IPS DF 6.9 (cell line): ENCODE data around the gene PADI2.

Experiments
- DNase-seq: peaks from one replicate; pipeline ENCODE4 v3.0.0-alpha.2; 2013; ENCODE audit warnings: low read depth, low spot score
- H3K27ac ChIP-seq: one replicate; pipeline ENCODE4 v1.5.1; 2013; ENCODE audit warnings: low read length, control low read depth
- H3K27me3 ChIP-seq: 2 replicates; pipeline ENCODE4 v1.6.1; 2013; ENCODE audit warnings: mild to moderate bottlenecking, low read length; ENCODE audit not compliant: control insufficient read depth, insufficient read depth
- H3K36me3 ChIP-seq: 2 replicates; pipeline ENCODE4 v1.6.1; 2013; ENCODE audit warnings: low read length; ENCODE audit not compliant: control insufficient read depth, insufficient read depth
- H3K4me1 ChIP-seq: 2 replicates; pipeline ENCODE4 v1.6.1; 2013; ENCODE audit warnings: low read length; ENCODE audit not compliant: control insufficient read depth, insufficient read depth
- H3K4me3 ChIP-seq: 2 replicates; pipeline ENCODE4 v1.5.1; 2013; ENCODE audit warnings: mild to moderate bottlenecking, low read length
- H3K9me3 ChIP-seq: 2 replicates; pipeline ENCODE4 v1.6.1; 2013; ENCODE audit warnings: low read length, inconsistent platforms; ENCODE audit not compliant: control insufficient read depth, insufficient read depth
- WGBS: extraction: QIAGEN DNeasy Blood & Tissue Kit; methylation state at CpG from one replicate; pipeline ENCODE4 v1.1.7; 2013; ENCODE audit warnings: mixed read lengths, missing lambda C conversion rate; ENCODE audit not compliant: insufficient read length, insufficient coverage; 5-methylcytosine and 5-hydroxymethylcytosine counted together

PADI2 gene

DNA sequence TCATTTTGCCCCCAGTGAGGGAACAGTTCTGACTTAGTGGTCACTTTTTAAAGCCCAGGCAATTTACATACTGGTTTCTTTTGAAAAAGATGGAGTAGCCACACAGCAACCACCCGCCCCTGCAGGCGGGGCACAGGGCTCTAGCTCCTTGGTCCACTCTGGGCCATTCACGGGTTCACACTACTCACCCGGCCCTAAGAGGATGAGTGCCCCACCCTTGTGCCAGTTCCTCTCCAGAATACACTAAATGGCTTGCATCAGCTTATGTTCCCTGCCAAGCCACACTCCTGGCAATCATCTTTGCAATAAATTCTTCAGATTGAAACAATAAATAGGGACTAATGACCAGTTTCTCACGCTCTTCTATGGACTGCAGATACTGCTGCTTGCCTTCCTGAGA lies 91.8 kb downstream of the PADI2 start:
- H3K27me3 ChIP-seq, result no peaks in the 10 kb centered on the region
- H3K4me3 ChIP-seq, result no peak overlapping the region
- H3K27ac ChIP-seq, result no peak overlapping the region
- DNase-seq, result no peak
- H3K9me3 ChIP-seq, result no peaks in the 10 kb centered on the region
- no CpG with 5 or more reads among the region's 5 CpGs for WGBS
- peaks cover 26% of the 10 kb centered on the region; the same call in 1 of the 2 replicates for H3K36me3 ChIP-seq
- H3K4me1 ChIP-seq, result no peaks in the 10 kb centered on the region

DNA sequence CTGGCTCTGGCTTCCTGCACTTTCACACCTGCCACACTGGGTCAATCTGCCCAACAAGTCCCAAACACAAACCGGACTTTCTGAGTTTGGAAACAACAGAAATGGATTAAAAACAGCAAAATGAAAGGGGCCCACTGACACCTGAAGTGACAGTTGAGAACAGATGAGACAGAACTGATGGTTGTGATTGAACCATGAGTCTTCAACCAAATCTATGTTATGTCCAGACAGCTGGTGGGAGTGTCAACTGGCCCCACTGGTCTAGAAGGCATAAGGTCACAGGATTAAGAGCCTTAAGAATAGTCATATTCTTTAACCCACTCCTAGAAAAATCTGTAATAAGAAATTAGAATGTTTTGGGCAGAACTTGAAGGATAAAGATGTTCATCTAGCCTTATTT lies 94.5 kb downstream of the PADI2 start:
- Histone ChIP-seq H3K36me3 (peaks cover 39% of the 10 kb centered on the region; the same call in 1 of the 2 replicates), H3K4me3 (no peak overlapping the region), H3K27ac (no peak overlapping the region), H3K4me1 (no peaks in the 10 kb centered on the region), H3K9me3 (no peaks in the 10 kb centered on the region), H3K27me3 (no peaks in the 10 kb centered on the region)
- no CpG with 5 or more reads among the region's 1 CpG for WGBS
- no peak for DNase-seq

DNA sequence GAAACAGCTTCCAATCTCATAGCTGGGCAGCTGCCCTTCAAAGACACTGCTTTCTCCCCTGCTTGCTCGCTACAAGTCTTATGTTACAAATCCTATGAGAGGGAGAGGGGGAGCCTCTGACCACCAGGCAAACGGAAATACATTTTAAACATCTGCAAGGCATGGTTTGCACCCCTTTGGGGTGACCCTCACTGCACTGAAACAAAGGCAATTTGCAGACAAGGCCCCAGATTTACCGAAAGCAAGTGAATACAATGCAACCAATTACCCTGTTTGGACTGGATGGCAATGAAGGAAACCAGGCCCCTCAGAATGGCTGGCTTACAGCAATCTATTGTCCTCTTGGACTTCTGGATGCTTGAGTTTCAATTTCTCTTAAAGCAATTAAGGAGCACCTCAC lies 95.7 kb downstream of the PADI2 start:
- Histone ChIP-seq H3K27ac (no peak overlapping the region), H3K36me3 (peaks cover 39% of the 10 kb centered on the region; the same call in 1 of the 2 replicates)

DNA sequence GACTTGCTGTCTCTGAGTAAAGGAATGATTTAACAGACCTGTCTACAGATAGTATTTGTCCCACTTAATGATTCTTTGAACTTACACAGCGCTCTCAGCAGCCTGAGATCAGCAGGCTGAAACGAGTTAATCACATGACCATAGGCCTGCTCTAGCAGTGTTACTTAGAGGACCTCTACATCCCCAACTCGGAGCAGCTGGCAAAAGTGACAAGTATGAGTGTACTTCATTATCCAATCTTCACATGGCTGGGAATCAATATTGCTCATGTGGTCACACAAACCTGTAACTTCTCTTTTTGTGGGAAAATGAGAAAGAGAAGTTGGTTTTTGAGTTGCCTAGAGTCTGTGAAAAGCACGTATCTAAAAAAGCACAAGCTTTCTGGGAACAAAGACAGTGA lies 96.1 kb downstream of the PADI2 start:
- H3K27me3 ChIP-seq, result no peaks in the 10 kb centered on the region
- WGBS, result no CpG with 5 or more reads among the region's 4 CpGs
- no peak for DNase-seq
- no peak overlapping the region for H3K27ac ChIP-seq
- peaks cover 41% of the 10 kb centered on the region; the same call in 1 of the 2 replicates for H3K36me3 ChIP-seq
- no peaks in the 10 kb centered on the region for H3K4me1 ChIP-seq
- H3K9me3 ChIP-seq, result no peaks in the 10 kb centered on the region
- H3K4me3 ChIP-seq, result no peak overlapping the region

More for the DNA sequence above, 95.7 kb downstream of the PADI2 start:
- DNase-seq, result no peak
- Histone ChIP-seq H3K27me3 (no peaks in the 10 kb centered on the region), H3K4me3 (no peak overlapping the region), H3K9me3 (no peaks in the 10 kb centered on the region), H3K4me1 (no peaks in the 10 kb centered on the region)
- WGBS, result no CpG with 5 or more reads among the region's 3 CpGs

DNA sequence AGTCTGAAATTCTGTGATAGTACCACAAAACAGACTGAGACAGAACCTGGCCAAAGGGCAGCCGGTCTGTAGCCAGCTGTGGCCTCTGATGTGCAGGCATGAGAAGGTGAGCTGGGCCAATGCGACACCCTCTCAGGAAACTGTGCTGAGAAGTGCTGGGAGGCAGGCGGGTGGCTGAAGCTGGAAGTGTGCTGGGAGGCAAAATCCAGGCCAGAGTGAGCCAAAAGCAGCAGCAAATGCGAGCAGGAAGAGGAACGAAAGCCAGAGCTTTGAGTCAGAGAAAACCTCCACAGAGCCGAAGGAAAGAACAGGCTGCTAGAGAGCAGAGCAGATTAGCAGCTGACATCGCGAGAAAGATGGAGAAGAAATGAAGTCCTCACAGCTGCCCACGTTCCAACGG lies 97.4 kb downstream of the PADI2 start:
- Histone ChIP-seq H3K36me3 (peaks cover 36% of the 10 kb centered on the region; the same call in 1 of the 2 replicates), H3K9me3 (no peaks in the 10 kb centered on the region), H3K27me3 (no peaks in the 10 kb centered on the region), H3K27ac (no peak overlapping the region), H3K4me3 (no peak overlapping the region), H3K4me1 (no peaks in the 10 kb centered on the region)
- no peak for DNase-seq
- WGBS, result no CpG with 5 or more reads among the region's 10 CpGs

DNA sequence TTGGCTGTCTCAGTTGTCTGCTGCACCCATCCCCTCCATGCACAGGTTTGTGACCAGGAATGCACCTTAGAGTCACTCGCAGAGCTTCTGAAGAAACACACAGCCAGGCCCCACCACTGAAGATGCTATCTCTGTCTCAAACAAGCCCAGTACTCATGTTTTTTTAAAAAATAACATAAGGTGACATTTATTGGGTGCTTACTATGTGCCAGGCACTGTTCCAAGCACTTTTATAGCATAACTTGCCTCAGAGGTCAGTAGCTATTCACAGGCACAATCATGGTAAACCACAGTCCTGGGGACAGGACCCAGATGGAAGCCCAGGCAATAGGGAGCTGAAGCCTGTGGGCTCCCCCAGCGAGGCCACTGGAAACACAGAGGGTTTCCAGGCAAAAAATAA lies 98.7 kb downstream of the PADI2 start:
- Histone ChIP-seq H3K4me3 (no peak overlapping the region), H3K27me3 (no peaks in the 10 kb centered on the region), H3K9me3 (no peaks in the 10 kb centered on the region), H3K27ac (no peak overlapping the region), H3K4me1 (peaks cover 4% of the 10 kb centered on the region; the same call in 1 of the 2 replicates), H3K36me3 (peaks cover 33% of the 10 kb centered on the region; the same call in 1 of the 2 replicates)
- WGBS, result no CpG with 5 or more reads among the region's 2 CpGs
- DNase-seq, result no peak

DNA sequence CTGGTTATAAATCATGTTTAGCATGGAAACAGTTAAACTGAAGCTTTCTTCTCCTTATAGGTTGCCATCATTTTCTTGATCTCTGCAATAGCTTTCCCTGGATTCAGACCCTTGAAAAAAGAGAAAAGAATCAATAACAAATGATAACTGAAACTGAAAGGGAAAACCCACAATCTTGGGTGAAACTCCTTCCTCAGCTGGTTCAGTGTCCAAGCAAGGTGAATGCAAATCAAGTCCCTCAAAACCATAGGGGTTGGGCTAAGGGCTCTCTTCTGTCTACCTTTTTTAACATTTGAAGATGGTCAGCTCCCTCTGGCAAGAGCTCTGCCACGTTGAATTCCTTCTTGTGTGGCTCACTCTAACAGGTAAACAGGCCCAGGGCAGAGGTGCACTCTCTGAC lies 100.4 kb downstream of the PADI2 start:
- H3K27ac ChIP-seq, result no peak overlapping the region
- peaks cover 28% of the 10 kb centered on the region; the same call in 1 of the 2 replicates for H3K36me3 ChIP-seq
- no peak for DNase-seq
- H3K9me3 ChIP-seq, result no peaks in the 10 kb centered on the region
- no peak overlapping the region for H3K4me3 ChIP-seq
- no peaks in the 10 kb centered on the region for H3K27me3 ChIP-seq
- WGBS, result no CpG with 5 or more reads among the region's 1 CpG
- peaks cover 4% of the 10 kb centered on the region; the same call in 1 of the 2 replicates for H3K4me1 ChIP-seq

DNA sequence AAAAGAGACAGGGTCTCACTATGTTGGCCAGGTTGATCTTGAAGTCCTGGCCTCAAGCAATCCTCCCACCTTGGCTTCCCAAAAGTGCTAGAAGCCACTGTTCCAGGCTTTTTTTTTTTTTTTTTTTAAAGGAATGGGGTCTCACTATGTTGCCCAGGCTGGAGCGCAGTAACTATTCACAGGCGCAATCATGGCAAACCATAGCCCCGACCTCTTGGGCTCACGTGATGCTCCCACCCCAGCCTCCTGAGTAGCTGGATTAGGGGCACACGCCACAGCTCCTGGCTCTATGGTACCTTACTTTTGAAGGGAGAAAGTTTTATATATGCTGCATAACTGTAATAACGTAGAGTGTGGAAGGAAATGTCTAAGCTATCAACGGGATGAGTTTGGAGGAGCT lies 101.8 kb downstream of the PADI2 start:
- no peak overlapping the region for H3K27ac ChIP-seq
- DNase-seq, result no peak
- peaks cover 22% of the 10 kb centered on the region; the same call in 1 of the 2 replicates for H3K36me3 ChIP-seq
- no peaks in the 10 kb centered on the region for H3K27me3 ChIP-seq
- H3K4me1 ChIP-seq, result peaks cover 14% of the 10 kb centered on the region
- no peaks in the 10 kb centered on the region for H3K9me3 ChIP-seq
- WGBS, result no CpG with 5 or more reads among the region's 7 CpGs
- no peak overlapping the region for H3K4me3 ChIP-seq
